ENCODE results near the gene RPGRIP1.

RPGRIP1 gene

DNA sequence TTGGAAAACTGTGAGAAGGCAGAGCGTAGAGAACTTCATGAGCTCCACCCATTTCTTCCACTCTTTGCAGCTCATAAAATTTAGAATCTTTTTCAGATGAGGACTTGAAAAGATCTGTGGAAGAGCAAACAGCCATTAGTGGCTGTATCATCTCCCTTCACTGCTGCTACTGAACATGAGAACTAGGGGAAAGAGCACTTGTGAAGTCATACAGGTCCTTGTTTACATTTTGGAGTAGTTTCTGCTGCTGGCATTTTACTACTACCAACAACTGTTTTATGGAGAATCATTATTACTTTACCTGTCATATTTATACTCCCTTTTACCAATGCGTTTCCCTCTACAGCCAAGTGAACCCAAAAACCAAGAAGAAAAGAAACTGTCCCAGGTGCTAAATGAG, 41.0 kb downstream of the RPGRIP1 start:
- Mint-ChIP-seq H3K9me3 (no peaks in the 10 kb centered on the region), H3K4me3 (no peak overlapping the region), H3K27ac (ENCODE audit: low read depth) (no peak overlapping the region), H3K36me3 (ENCODE audit: insufficient read depth) (peaks cover 2% of the 10 kb centered on the region), H3K27me3 (peaks cover 24% of the 10 kb centered on the region), H3K4me1 (peaks cover 6% of the 10 kb centered on the region)
- ATAC-seq (replicated peaks; ENCODE audit: extremely low read depth, poor library complexity, severe bottlenecking) (no peak), DNase-seq (ENCODE audit: low spot score in 2 of 2) (no peak)

DNA sequence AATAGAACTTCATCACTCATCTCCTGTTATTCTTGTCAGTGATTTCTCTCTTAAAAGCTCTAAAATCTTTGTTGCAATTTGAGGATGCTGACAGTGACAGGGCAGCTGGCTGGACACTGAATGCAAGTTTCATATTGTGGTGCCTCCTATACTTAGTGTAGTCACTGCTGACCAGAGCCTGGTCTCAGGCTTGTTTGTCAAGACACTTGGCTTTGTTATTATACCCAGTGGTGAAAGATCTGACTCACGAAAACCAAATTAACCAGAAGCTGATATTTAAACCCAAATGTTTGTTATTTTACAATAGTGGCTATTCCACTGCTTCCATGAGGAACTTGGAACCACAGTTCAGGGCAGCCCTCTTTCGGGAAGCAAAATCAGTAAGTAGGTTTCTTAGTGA, 42.8 kb downstream of the RPGRIP1 start:
- Mint-ChIP-seq H3K4me3 (no peak overlapping the region), H3K4me1 (peaks cover 6% of the 10 kb centered on the region), H3K9me3 (no peaks in the 10 kb centered on the region), H3K27me3 (peaks cover 22% of the 10 kb centered on the region), H3K27ac (ENCODE audit: low read depth) (no peak overlapping the region), H3K36me3 (ENCODE audit: insufficient read depth) (peaks cover 2% of the 10 kb centered on the region)
- DNase-seq (ENCODE audit: low spot score in 2 of 2) (no peak), ATAC-seq (replicated peaks; ENCODE audit: extremely low read depth, poor library complexity, severe bottlenecking) (no peak)

- H3K27me3 Mint-ChIP-seq: peaks cover 19% of the 10 kb centered on the region
- no peaks in the 10 kb centered on the region for H3K36me3 Mint-ChIP-seq (ENCODE audit: insufficient read depth)
- no peak overlapping the region for H3K27ac Mint-ChIP-seq (ENCODE audit: low read depth)
- DNase-seq (ENCODE audit: low spot score in 2 of 2) (no peak), ATAC-seq (replicated peaks; ENCODE audit: extremely low read depth, poor library complexity, severe bottlenecking) (no peak)
- H3K4me3 Mint-ChIP-seq: no peak overlapping the region
- H3K4me1 Mint-ChIP-seq: no peaks in the 10 kb centered on the region
- no peaks in the 10 kb centered on the region for H3K9me3 Mint-ChIP-seq
Measured at GRCh38 chr14:21326972-21327371, 47.1 kb downstream of the RPGRIP1 start.

Data from central memory CD8-positive, alpha-beta T cell (primary cell).